ENCODE data around the gene ACO1.

ACO1 gene

GRCh38 chr9:32382565-32383320 is 1.7 kb upstream of the ACO1 start:
- no peak for DNase-seq (ENCODE audit: low read depth in 2 of 2)

DNA sequence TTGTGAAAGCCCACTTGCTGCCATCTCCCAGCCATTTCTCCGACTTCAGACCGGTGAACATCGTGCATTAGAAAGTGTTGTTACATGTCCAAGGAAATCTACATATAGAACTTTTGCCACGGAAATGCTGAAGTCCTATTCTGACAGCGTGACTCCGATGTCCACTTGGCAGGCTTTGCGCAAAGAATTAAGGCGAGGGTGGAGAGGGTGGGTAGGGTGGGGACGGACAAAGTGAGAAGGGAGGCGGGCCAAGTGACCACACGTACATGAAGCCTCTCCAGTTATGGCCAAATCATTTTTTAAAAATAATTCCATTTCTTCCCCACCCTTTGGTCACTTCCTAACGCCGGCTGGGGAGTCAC is 460 bp upstream of the ACO1 start:
- no peak for DNase-seq (ENCODE audit: low read depth in 2 of 2)

DNA sequence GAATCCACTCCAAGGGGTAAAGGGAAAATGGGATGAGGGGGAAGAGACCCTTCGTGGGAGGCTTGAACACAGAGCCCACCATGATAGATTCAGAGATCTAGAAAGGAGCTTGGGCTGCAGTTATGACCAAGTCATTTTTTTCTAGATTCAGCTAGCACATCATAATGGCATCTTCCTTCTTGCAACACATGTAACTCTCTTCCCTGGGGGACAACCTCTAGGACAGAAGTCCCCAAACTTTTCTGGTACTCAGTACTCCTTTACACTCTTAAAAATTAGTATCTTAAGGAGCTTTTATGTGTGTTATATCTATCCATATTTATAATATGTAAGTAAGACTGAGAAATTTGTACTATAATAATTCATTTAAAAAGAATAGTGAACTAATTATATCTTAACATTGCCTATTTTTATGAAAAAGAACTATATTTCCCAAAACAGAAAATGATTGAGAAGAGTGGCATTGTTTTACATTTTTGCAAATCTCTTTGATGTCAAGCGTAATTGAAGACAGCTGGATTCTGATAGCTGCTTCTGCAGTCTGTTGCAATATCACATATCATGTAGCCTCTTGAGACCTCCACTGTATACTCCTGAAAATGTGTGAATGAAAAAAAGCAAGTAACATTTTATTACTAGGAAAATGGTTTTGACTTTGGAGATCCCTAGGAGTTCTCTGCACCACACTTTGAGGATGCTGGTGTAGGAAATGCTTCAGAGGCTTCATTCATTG is 875 bp downstream of the ACO1 start:
- no peak for DNase-seq (ENCODE audit: low read depth in 2 of 2)

DNA sequence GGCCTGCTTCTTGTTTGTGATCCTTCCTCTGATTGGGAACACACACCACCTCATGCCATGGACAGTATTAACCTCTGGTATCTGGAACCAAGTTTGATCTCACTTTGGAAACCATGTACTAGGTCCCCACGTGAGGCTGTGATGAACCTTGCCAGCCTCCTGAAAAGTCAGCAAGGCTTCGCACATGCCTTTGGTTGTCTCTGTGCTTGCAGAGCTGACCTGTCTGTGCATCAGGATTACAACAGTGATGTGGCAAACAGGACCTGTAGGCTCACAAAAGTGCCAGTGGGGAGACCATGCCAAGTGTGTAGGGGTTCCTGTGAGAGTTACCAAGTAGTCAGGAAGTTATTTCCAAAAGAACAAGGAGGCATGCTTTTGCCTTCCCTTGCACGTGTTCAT is 1.4 kb downstream of the ACO1 start:
- DNase-seq (ENCODE audit: low read depth in 2 of 2): no peak

DNA sequence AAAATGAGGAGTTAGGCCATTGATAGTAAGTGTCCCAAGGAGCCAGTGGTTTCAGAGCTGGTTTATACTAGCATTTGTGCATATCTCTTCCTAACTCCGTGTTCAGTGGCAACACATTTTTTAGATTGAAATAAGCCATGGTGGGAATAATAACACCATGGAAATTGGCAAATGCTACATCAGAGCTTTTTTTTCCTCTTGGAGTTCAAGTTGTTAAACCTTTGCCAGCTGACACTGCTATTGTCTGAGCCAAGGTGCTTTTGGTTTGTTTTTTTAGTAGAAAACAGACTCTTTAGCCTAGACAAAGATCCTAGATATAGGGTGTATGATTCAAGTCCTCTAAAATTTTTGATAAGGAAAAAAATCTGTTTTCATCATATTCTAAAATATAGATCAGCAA is 2.8 kb downstream of the ACO1 start:
- DNase-seq (ENCODE audit: low read depth in 2 of 2): no peak

DNA sequence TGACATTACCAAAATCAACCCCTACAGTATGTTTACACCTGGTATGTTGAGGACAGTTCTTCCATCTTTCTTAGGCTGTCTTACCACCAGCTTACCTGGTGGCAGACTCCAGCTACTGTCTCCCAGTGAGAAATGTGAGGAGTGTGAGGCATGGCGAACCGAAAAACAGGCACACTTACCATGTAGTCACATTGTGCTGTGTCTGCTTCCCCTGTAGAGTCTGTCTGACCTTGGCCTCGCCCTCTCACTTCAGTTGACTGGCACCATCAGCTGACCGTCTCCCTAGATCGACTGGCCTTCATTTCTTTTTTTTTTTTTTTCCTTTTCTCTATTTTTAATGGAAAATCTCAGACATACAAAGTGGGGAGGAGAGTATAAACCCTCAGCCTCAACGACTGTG is 4.9 kb downstream of the ACO1 start:
- DNase-seq (ENCODE audit: low read depth in 2 of 2): no peak

DNA sequence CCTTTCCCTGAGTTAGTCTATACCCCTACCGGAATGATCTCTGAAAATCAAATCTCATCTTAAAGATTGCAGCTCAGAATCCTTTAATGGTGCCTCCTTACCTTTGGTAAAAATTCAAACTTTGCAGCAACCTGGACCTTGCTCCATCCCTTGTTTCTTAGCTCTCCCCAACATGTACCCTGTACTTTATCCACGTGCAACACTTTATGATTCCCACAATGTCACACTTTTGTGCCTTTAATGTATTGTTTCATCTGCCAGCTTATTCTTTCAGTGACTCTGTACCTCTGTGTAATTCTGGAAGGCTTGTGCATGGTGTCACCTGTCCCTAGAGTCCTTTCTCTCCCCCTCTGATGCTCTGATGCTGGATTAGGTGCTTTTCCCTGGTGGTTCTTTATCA is 9.5 kb downstream of the ACO1 start:
- DNase-seq (ENCODE audit: low read depth in 2 of 2): no peak

GRCh38 chr9:32394381-32395049 is 10.1 kb downstream of the ACO1 start:
- no peak for DNase-seq (ENCODE audit: low read depth in 2 of 2)

DNA sequence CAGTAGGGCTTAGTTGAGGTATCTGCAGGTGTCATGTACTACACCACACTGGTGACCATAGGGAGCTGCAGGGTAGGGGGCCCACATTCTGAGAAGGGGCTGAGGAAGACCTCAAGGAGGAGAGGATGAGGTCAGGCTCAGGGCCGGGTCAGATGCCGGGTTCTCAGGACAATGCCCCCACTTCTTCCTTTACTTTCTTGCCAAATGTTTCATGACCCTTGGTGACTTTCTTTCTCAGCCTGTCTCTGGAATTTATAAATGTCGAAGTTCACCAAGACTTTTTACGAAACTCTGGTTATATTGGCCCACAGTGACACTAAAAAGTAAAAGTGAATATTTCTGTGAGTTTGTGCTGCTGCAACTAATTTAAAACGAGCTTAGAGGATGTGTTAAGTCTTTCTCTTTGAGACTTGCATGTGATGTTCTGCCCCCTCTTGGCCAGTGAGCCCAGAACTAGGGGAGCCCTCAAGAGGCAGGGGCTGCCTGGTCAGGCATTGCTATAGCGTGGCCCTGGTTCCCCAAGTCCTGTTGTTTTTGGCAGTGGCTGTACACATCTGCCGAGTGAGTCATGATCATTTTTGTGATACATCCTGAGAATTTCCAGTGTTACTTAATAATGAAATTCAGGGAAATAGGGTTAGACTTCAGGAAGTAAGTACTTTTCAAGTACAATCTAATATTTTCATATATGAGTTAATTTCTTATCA is 11.2 kb downstream of the ACO1 start:
- DNase-seq (ENCODE audit: low read depth in 2 of 2): no peak

GRCh38 chr9:32398207-32398606 is 13.8 kb downstream of the ACO1 start:
- no peak for DNase-seq (ENCODE audit: low read depth in 2 of 2)

- no peak for DNase-seq (ENCODE audit: low read depth in 2 of 2)
Measured at GRCh38 chr9:32399110-32399815, 14.8 kb downstream of the ACO1 start.

DNA sequence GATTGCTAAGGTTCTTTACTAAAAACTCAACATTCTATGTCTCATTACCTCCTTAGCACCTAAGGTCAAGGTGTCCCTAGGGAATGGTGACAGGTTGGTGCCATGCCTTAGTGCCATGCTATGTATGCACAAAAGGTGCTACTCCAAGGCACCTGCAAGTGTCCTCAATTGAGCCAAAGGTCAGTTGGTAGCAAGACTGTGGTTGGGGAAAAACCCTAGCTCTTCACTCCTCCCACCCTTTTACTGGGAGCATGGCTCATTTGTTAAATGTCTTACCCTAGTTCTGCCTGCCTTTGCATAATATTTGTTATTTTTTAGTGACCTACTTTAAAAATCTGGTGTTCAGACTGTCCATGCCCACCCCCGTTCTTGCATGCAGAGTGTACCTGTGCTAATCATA is 17.0 kb downstream of the ACO1 start:
- DNase-seq (ENCODE audit: low read depth in 2 of 2): no peak

- DNase-seq (ENCODE audit: low read depth in 2 of 2): no peak
Measured at GRCh38 chr9:32403567-32404260, 19.3 kb downstream of the ACO1 start.

DNA sequence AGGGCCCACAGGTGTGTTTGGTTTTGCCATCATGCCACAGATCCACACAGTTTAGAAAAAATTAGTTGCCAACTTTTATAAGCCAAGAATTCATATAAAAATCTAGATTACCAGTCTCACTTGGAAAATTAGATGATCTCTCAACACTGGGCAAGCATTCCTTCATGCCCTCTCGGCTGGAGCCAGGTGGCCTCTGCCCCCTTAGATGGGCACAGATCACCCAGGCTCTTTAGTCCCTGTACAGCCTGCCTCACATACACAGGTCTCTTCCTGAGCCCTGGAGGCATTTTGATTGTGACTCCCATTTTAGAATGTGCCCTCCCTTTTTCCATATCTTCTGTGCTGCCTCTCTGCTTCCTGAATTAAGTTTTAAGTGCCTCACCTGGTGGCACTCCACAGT is 20.0 kb downstream of the ACO1 start:
- DNase-seq (ENCODE audit: low read depth in 2 of 2): no peak

GRCh38 chr9:32404856-32405255 is 20.4 kb downstream of the ACO1 start:
- DNase-seq (ENCODE audit: low read depth in 2 of 2): no peak

- no peak for DNase-seq (ENCODE audit: low read depth in 2 of 2)
Measured at GRCh38 chr9:32405506-32405905, 21.1 kb downstream of the ACO1 start.

- DNase-seq (ENCODE audit: low read depth in 2 of 2): no peak
Measured at GRCh38 chr9:32406046-32406445, 21.6 kb downstream of the ACO1 start.

DNA sequence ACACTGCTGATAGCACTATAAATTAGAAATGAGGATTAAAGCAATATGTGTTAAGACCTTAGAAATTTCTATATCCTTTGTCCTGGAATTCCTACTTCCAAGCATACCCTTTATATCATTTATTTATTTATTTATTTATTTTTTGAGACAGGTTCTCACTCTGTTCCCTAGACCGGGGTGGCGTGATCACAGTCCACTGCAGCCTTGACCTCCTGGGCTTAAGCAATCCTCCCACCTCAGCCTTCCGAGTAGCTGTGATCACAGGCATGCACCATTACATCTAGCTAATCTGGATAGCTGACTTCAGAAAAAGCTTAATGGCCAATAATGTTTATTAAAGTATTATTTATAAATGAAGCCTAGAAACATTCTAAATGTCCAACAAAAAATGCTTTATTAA is 27.3 kb downstream of the ACO1 start:
- DNase-seq (ENCODE audit: low read depth in 2 of 2): no peak

DNA sequence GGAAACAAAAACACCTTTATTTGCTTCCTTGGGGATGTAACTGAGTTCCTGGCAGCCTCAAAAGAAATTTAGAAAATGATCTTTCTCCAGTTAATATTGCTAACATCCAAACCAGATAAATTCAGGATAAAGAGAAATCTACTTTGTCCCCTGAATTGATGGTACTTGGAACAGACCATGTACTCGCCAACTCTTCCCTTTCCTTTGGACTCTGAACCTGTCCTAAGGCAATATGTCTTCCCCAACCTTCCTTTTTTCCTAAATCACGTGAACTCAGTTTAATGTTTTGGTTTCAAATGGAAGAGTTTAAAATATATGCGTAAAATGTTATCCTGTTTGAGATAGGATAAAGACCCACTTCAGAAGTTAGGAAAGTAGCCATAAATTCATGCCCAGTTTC is 28.0 kb downstream of the ACO1 start:
- DNase-seq (ENCODE audit: low read depth in 2 of 2): no peak

DNA sequence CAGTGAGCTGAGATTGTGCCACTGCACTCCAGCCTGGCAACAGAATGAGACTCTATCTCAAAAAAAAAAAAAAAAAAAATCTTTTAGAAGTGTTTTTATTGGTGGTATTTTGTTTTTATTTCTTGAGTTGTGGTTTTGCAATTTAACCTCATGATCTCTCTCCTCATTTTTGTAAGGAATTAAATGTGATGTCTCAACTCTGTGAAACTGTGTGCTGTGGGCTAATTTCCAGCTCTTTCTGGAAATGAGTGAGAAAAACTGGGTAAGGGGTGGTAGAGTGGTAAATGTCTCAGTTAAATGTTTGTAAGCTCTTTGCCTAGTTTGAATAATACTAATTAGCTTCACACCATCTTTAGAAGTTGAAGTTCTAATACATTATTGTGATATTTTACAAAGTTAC is 29.0 kb downstream of the ACO1 start:
- DNase-seq (ENCODE audit: low read depth in 2 of 2): no peak

DNA sequence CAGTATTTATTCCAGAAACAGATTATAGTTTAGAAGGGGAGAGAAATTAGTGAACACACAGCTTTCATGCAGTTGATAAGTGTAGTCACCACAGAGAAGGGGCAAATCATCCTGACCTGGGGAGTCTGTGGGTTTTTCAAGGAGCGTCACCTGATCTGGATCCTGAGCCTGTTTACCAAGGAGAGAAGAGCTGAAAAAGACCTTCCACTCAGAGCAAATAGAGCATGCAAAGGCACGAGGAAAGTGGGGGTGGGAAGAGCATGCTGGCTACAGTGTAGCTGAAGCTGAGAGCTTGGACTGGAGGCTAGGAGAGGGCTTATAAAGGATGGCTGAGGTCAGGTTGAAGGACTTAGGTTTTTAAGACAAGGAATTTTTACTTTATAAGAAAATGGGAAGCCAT is 30.4 kb downstream of the ACO1 start:
- DNase-seq (ENCODE audit: low read depth in 2 of 2): no peak

Measured in stimulated activated CD8-positive, alpha-beta memory T cell treated with anti-CD3 and anti-CD28 coated beads, Interleukin-2, amount 100 ng/mL, for 48 hours (primary cell).